ENCODE measurements around the gene LPAR5. TPM values are rescaled to one million over a fixed set of nuclear protein-coding genes. Genes with fewer than 3 reads are reported as not detected.

The LPAR5 gene
- total and polyA plus RNA-seq, 2 experiments from 2014 or later = 0.32 to 0.38 TPM

DNA sequence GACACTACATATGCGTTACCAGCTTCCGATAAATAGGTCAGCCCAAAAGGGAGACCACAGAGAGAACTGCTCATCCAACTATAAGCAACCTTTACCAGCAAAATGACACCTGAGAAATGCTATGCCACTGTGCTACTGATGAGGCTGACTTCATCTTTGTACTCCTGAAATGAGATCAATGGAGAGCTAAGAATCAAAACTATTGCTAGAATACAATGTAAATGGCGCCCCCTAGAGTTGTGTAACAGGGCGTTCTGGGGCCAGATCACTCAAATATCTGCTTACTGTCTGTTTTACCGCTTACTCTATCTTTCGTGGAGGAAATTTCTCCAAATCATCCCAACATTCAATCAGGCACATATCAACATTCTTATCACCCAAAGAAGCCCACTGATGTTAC, 48.9 kb upstream of the LPAR5 start:
- H3K4me3 Mint-ChIP-seq = no peak overlapping the region
- peak; percentile 89 for DNase-seq (ENCODE audit: low spot score)
- H3K79me2 ChIP-seq (replicated peaks; ENCODE audit: insufficient read depth) = peaks cover 91% of the 10 kb centered on the region

DNA sequence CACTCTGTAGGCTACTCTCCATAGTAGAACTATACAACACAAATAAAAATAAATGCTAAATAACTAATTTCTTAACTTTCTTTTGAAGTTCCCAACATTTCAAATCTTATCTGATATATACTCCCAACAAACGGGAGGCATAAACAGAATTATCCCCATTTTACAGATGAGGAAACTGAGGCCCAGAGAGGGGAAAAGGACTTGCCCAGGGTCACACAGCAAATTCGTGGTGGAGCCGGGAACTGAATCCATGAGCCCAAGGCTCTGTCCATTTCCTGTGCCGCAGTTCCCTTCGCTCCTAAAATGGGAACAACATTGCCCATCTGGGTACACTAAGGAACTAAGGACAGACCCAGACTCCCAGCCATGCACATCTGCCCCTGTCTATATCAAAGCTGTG, 41.2 kb upstream of the LPAR5 start:
- DNase-seq (ENCODE audit: low spot score) (no peak), ATAC-seq (no peak)
- H2AFZ ChIP-seq = no peak overlapping the region
- H3K4me1 ChIP-seq (ENCODE audit: insufficient read depth) = no peaks in the 10 kb centered on the region
- H3K27ac ChIP-seq (ENCODE audit: low read depth) = no peak overlapping the region
- TF ChIP-seq, protein P1, sequence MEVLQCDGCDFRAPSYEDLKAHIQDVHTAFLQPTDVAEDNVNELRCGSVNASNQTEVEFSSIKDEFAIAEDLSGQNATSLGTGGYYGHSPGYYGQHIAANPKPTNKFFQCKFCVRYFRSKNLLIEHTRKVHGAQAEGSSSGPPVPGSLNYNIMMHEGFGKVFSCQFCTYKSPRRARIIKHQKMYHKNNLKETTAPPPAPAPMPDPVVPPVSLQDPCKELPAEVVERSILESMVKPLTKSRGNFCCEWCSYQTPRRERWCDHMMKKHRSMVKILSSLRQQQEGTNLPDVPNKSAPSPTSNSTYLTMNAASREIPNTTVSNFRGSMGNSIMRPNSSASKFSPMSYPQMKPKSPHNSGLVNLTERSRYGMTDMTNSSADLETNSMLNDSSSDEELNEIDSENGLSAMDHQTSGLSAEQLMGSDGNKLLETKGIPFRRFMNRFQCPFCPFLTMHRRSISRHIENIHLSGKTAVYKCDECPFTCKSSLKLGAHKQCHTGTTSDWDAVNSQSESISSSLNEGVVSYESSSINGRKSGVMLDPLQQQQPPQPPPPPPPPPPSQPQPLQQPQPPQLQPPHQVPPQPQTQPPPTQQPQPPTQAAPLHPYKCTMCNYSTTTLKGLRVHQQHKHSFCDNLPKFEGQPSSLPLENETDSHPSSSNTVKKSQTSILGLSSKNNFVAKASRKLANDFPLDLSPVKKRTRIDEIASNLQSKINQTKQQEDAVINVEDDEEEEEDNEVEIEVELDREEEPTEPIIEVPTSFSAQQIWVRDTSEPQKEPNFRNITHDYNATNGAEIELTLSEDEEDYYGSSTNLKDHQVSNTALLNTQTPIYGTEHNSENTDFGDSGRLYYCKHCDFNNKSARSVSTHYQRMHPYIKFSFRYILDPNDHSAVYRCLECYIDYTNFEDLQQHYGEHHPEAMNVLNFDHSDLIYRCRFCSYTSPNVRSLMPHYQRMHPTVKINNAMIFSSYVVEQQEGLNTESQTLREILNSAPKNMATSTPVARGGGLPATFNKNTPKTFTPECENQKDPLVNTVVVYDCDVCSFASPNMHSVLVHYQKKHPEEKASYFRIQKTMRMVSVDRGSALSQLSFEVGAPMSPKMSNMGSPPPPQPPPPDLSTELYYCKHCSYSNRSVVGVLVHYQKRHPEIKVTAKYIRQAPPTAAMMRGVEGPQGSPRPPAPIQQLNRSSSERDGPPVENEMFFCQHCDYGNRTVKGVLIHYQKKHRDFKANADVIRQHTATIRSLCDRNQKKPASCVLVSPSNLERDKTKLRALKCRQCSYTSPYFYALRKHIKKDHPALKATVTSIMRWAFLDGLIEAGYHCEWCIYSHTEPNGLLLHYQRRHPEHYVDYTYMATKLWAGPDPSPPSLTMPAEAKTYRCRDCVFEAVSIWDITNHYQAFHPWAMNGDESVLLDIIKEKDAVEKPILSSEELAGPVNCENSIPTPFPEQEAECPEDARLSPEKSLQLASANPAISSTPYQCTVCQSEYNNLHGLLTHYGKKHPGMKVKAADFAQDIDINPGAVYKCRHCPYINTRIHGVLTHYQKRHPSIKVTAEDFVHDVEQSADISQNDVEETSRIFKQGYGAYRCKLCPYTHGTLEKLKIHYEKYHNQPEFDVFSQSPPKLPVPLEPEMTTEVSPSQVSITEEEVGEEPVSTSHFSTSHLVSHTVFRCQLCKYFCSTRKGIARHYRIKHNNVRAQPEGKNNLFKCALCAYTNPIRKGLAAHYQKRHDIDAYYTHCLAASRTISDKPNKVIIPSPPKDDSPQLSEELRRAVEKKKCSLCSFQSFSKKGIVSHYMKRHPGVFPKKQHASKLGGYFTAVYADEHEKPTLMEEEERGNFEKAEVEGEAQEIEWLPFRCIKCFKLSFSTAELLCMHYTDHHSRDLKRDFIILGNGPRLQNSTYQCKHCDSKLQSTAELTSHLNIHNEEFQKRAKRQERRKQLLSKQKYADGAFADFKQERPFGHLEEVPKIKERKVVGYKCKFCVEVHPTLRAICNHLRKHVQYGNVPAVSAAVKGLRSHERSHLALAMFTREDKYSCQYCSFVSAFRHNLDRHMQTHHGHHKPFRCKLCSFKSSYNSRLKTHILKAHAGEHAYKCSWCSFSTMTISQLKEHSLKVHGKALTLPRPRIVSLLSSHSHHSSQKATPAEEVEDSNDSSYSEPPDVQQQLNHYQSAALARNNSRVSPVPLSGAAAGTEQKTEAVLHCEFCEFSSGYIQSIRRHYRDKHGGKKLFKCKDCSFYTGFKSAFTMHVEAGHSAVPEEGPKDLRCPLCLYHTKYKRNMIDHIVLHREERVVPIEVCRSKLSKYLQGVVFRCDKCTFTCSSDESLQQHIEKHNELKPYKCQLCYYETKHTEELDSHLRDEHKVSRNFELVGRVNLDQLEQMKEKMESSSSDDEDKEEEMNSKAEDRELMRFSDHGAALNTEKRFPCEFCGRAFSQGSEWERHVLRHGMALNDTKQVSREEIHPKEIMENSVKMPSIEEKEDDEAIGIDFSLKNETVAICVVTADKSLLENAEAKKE (CRISPR knock-in tag; IDR thresholded peaks at IDR 0.05) = no peak
- TF ChIP-seq JUNB (IDR thresholded peaks at IDR 0.05; ENCODE audit: unreplicated experiment) = no peak
- TF ChIP-seq CREB1 (CRISPR knock-in tag; IDR thresholded peaks at IDR 0.05; ENCODE audit: low read depth) = no peak
- TF ChIP-seq, protein P2, sequence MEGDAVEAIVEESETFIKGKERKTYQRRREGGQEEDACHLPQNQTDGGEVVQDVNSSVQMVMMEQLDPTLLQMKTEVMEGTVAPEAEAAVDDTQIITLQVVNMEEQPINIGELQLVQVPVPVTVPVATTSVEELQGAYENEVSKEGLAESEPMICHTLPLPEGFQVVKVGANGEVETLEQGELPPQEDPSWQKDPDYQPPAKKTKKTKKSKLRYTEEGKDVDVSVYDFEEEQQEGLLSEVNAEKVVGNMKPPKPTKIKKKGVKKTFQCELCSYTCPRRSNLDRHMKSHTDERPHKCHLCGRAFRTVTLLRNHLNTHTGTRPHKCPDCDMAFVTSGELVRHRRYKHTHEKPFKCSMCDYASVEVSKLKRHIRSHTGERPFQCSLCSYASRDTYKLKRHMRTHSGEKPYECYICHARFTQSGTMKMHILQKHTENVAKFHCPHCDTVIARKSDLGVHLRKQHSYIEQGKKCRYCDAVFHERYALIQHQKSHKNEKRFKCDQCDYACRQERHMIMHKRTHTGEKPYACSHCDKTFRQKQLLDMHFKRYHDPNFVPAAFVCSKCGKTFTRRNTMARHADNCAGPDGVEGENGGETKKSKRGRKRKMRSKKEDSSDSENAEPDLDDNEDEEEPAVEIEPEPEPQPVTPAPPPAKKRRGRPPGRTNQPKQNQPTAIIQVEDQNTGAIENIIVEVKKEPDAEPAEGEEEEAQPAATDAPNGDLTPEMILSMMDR (conservative IDR thresholded peaks at IDR 0.05; ENCODE audit: low read depth in 2 of 2) = no peak
- no peak for TF ChIP-seq EZH2 (IDR thresholded peaks at IDR 0.05; ENCODE audit: low read depth, unreplicated experiment)
- TF ChIP-seq STAT1 (IDR thresholded peaks at IDR 0.05; ENCODE audit: unreplicated experiment) = no peak
- Mint-ChIP-seq H3K4me1 (no peaks in the 10 kb centered on the region), H3K27me3 (ENCODE audit: insufficient read depth, low read depth, poor library complexity) (peaks cover 3% of the 10 kb centered on the region), H3K4me3 (no peak overlapping the region), H3K27ac (no peak overlapping the region), H3K9me3 (no peaks in the 10 kb centered on the region), H3K36me3 (ENCODE audit: low read depth) (peaks cover 68% of the 10 kb centered on the region)
- no peaks in the 10 kb centered on the region for H3K27me3 ChIP-seq (ENCODE audit: insufficient read depth)
- H4K20me1 ChIP-seq (replicated peaks; ENCODE audit: insufficient read depth) = peaks cover 13% of the 10 kb centered on the region
- H3K9me2 ChIP-seq (ENCODE audit: insufficient read depth) = no peaks in the 10 kb centered on the region
- H3F3A ChIP-seq (replicated peaks; ENCODE audit: low read depth) = no peaks in the 10 kb centered on the region; the same call in 1 of the 2 replicates
- no peak overlapping the region for H3K4me3 ChIP-seq
- H3K4me2 ChIP-seq = no peak overlapping the region
- peaks cover 29% of the 10 kb centered on the region for H3K79me2 ChIP-seq (replicated peaks; ENCODE audit: insufficient read depth)
- H3K36me3 ChIP-seq (ENCODE audit: insufficient read depth) = peaks cover 51% of the 10 kb centered on the region

More for the DNA sequence above, 48.9 kb upstream of the LPAR5 start:
- Histone ChIP-seq H3K27me3 (ENCODE audit: insufficient read depth) (no peaks in the 10 kb centered on the region), H3K27ac (ENCODE audit: low read depth) (no peak overlapping the region), H3K36me3 (ENCODE audit: insufficient read depth) (peaks cover under 1% of the 10 kb centered on the region), H3K4me2 (no peak overlapping the region), H2AFZ (no peak overlapping the region), H3K9me2 (ENCODE audit: insufficient read depth) (no peaks in the 10 kb centered on the region), H4K20me1 (replicated peaks; ENCODE audit: insufficient read depth) (peaks cover 39% of the 10 kb centered on the region), H3K4me1 (ENCODE audit: insufficient read depth) (peaks cover 14% of the 10 kb centered on the region), H3F3A (replicated peaks; ENCODE audit: low read depth) (peaks cover 9% of the 10 kb centered on the region), H3K4me3 (no peak overlapping the region)
- no peak for ATAC-seq
- Mint-ChIP-seq H3K36me3 (ENCODE audit: low read depth) (peaks cover 13% of the 10 kb centered on the region), H3K27ac (no peak overlapping the region), H3K27me3 (ENCODE audit: insufficient read depth, low read depth, poor library complexity) (peaks cover 15% of the 10 kb centered on the region), H3K9me3 (no peaks in the 10 kb centered on the region), H3K4me1 (peaks cover 20% of the 10 kb centered on the region)
- TF ChIP-seq, protein P2 (conservative IDR thresholded peaks at IDR 0.05; ENCODE audit: low read depth in 2 of 2) = peak; percentile 70 to 85
- TF ChIP-seq ZNF331 (CRISPR knock-in tag; IDR thresholded peaks at IDR 0.05; ENCODE audit: low read depth) = no peak
